Measurements from ENCODE around the gene ANO5.
"Not testable (repeated sequence)": the region's sequence is repeated elsewhere in the genome, so short reads cannot be mapped to it uniquely, and the experiment has no call there.

ANO5 gene

GRCh38 chr11:22199243-22199642, 6.4 kb downstream of the ANO5 start:
- no peak for DNase-seq

GRCh38 chr11:22203281-22203680, 10.4 kb downstream of the ANO5 start:
- DNase-seq = no peak

GRCh38 chr11:22207162-22207561, 14.3 kb downstream of the ANO5 start:
- DNase-seq = no peak

- DNase-seq = no peak
Measured at GRCh38 chr11:22208151-22208858, 15.4 kb downstream of the ANO5 start.

GRCh38 chr11:22216940-22217339, 24.1 kb downstream of the ANO5 start:
- DNase-seq = no peak

- no peak for DNase-seq
Measured at GRCh38 chr11:22221143-22221542, 28.3 kb downstream of the ANO5 start.

GRCh38 chr11:22225190-22225589, 32.3 kb downstream of the ANO5 start:
- DNase-seq = no peak

- DNase-seq = no peak
Measured at GRCh38 chr11:22234743-22235142, 41.9 kb downstream of the ANO5 start.

GRCh38 chr11:22244986-22245592, 52.2 kb downstream of the ANO5 start:
- peak; percentile 41 for DNase-seq

GRCh38 chr11:22246992-22247391, 54.1 kb downstream of the ANO5 start:
- no peak for DNase-seq

GRCh38 chr11:22249871-22250270, 57.0 kb downstream of the ANO5 start:
- no peak for DNase-seq

- DNase-seq = no peak
Measured at GRCh38 chr11:22256876-22257275, 64.0 kb downstream of the ANO5 start.

- no peak for DNase-seq
Measured at GRCh38 chr11:22263613-22264012, 70.7 kb downstream of the ANO5 start.

GRCh38 chr11:22268983-22269624, 76.2 kb downstream of the ANO5 start:
- not testable (repeated sequence) for DNase-seq

GRCh38 chr11:22273781-22274180, 80.9 kb downstream of the ANO5 start:
- no peak for DNase-seq

- DNase-seq = no peak
Measured at GRCh38 chr11:22275600-22275999, 82.7 kb downstream of the ANO5 start.

- no peak for DNase-seq
Measured at GRCh38 chr11:22276535-22276934, 83.7 kb downstream of the ANO5 start.

- DNase-seq = not testable (repeated sequence)
Measured at GRCh38 chr11:22284991-22285390, 92.1 kb downstream of the ANO5 start.

- no peak for DNase-seq
Measured at GRCh38 chr11:22302368-22302767, 109.5 kb downstream of the ANO5 start.

GRCh38 chr11:22304337-22304961, 111.6 kb downstream of the ANO5 start:
- no peak for DNase-seq

GRCh38 chr11:22317656-22318055, 124.8 kb downstream of the ANO5 start:
- DNase-seq = no peak

- DNase-seq = no peak
Measured at GRCh38 chr11:22331771-22332170, 138.9 kb downstream of the ANO5 start.
